Measurements from ENCODE around the gene DGKI. TPM values are rescaled to one million over a fixed set of nuclear protein-coding genes. Genes with fewer than 3 reads are reported as not detected.
A peak's percentile ranks its signal among the peaks of the same experiment; 100 is the strongest.

Gene DGKI
- total and polyA plus RNA-seq, 2 donors (not counting 1 experiment from before 2014, with no cell fraction given), result not detected

- H3K27me3 ChIP-seq (replicated peaks in 1 of 4; ENCODE audit: control extremely low read depth in 1 of 4, control insufficient read depth in 3 of 4, insufficient read depth in 4 of 4, low read length in 3 of 4), result peaks cover 0 to 49% (median 34%) of the 10 kb centered on the region in 4 experiments
- H3K79me2 ChIP-seq (ENCODE audit: control insufficient read depth, insufficient read depth, low read length), result no peaks in the 10 kb centered on the region
- POLR2A ChIA-PET, result no interaction called here
- H3K4me2 ChIP-seq (replicated peaks; ENCODE audit: low read depth, low read length, poor library complexity, severe bottlenecking), result peak overlapping the region; percentile 66
- no peak overlapping the region for H3K27ac ChIP-seq (ENCODE audit: low read length in 2 of 2)
- CTCF ChIA-PET, result no interaction called here
- no peaks in the 10 kb centered on the region for H4K20me1 ChIP-seq (ENCODE audit: control insufficient read depth, insufficient read depth, low read length, poor library complexity, severe bottlenecking)
- Mint-ChIP-seq H3K4me1 (peaks cover 6% of the 10 kb centered on the region), H3K27ac (no peak overlapping the region), H3K27me3 (peaks cover 83% of the 10 kb centered on the region), H3K9me3 (ENCODE audit: insufficient read depth) (no peaks in the 10 kb centered on the region), H3K4me3 (no peak overlapping the region)
- H3K9me3 ChIP-seq (ENCODE audit: control extremely low read depth in 1 of 3, control insufficient read depth in 2 of 3, insufficient read depth in 1 of 3, low read length in 2 of 3), result no peaks in the 10 kb centered on the region
- DNase-seq (peak; percentile 24), ATAC-seq (ENCODE audit: low read depth) (no peak)
- no peak overlapping the region for H3K9ac ChIP-seq (ENCODE audit: low read length)
- TF ChIP-seq, protein P1, sequence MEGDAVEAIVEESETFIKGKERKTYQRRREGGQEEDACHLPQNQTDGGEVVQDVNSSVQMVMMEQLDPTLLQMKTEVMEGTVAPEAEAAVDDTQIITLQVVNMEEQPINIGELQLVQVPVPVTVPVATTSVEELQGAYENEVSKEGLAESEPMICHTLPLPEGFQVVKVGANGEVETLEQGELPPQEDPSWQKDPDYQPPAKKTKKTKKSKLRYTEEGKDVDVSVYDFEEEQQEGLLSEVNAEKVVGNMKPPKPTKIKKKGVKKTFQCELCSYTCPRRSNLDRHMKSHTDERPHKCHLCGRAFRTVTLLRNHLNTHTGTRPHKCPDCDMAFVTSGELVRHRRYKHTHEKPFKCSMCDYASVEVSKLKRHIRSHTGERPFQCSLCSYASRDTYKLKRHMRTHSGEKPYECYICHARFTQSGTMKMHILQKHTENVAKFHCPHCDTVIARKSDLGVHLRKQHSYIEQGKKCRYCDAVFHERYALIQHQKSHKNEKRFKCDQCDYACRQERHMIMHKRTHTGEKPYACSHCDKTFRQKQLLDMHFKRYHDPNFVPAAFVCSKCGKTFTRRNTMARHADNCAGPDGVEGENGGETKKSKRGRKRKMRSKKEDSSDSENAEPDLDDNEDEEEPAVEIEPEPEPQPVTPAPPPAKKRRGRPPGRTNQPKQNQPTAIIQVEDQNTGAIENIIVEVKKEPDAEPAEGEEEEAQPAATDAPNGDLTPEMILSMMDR (IDR thresholded peaks at IDR 0.05), result no peak
- TF ChIP-seq EZH2 (IDR thresholded peaks at IDR 0.05; ENCODE audit: borderline replicate concordance, insufficient read depth, low read depth, low read length, poor library complexity, severe bottlenecking), result no peak
- peak overlapping the region in 1 of 5 experiments; percentile 16 for H3K4me3 ChIP-seq (ENCODE audit: control extremely low read depth in 1 of 5, extremely low read depth in 1 of 5, insufficient read depth in 1 of 5, low read depth in 2 of 5, low read length in 4 of 5)
- 2% methylated on average over 47 of the region's 47 CpGs for WGBS (ENCODE audit: insufficient coverage)
- intact Hi-C loops (cut with micrococcal nuclease), result no loop called here
- no peaks in the 10 kb centered on the region for H3K36me3 ChIP-seq (replicated peaks in 1 of 2; ENCODE audit: control extremely low read depth in 1 of 2, control insufficient read depth in 1 of 2, extremely low read depth in 1 of 2, insufficient read depth in 2 of 2, low read length in 1 of 2)
- H2AFZ ChIP-seq (ENCODE audit: insufficient read depth, low read depth, low read length, poor library complexity, severe bottlenecking), result no peak overlapping the region
- H3K4me1 ChIP-seq (ENCODE audit: control insufficient read depth in 2 of 2, insufficient read depth in 2 of 2, low read length in 2 of 2), result peaks cover 11 to 17% of the 10 kb centered on the region in 2 donors
Observed at GRCh38 chr7:137846549-137846826, 286 bp downstream of the DGKI start.

DNA sequence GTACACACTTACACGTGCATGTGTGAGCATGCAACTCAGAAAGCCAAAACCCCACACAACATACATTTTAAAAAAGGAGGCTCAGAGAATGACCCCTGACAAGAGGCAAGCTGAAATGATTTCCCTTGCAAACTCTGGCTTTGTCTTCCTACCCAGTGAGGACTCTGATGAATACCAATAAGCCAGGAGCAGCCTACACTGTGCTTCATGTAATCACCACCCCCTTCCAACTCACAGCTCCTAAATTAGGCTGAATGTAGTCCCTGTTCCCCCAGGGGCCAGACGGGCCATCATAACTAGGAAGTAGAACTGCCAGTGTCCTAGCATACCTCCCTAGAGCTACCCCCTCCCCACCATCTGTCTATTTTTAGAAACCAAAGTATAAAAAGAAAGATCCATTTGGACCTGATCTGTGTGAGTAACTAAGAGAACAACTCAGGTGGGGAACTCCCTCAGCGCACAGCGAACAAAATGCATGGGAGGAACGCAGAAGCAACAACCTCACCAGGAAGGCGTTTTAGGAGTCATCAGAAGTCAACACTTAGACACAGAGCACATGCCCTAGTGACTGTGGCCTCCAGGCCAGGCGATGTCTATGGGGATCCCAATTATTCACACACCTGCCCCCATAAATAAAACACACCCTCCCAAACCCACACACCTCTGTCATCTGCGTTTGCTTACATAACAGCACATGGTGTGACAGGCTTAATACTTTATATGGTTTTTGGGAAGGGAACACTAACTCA, 1.9 kb downstream of the DGKI start:
- intact Hi-C loops (cut with micrococcal nuclease), result no loop called here

More for the DNA sequence above, 1.9 kb downstream of the DGKI start:
- no peaks in the 10 kb centered on the region for H3K36me3 ChIP-seq (replicated peaks in 1 of 2; ENCODE audit: control extremely low read depth in 1 of 2, control insufficient read depth in 1 of 2, extremely low read depth in 1 of 2, insufficient read depth in 2 of 2, low read length in 1 of 2)
- H3K79me2 ChIP-seq (ENCODE audit: control insufficient read depth, insufficient read depth, low read length), result no peaks in the 10 kb centered on the region
- H3K9me3 ChIP-seq (ENCODE audit: control extremely low read depth in 1 of 3, control insufficient read depth in 2 of 3, insufficient read depth in 1 of 3, low read length in 2 of 3), result no peaks in the 10 kb centered on the region
- WGBS (ENCODE audit: insufficient coverage), result 88% methylated on average over 5 of the region's 8 CpGs
- CTCF ChIA-PET, result no interaction called here
- H3K4me3 ChIP-seq (ENCODE audit: control extremely low read depth in 1 of 5, extremely low read depth in 1 of 5, insufficient read depth in 1 of 5, low read depth in 2 of 5, low read length in 4 of 5), result no peak overlapping the region
- peaks cover 0 to 54% (median 35%) of the 10 kb centered on the region in 4 experiments for H3K27me3 ChIP-seq (replicated peaks in 1 of 4; ENCODE audit: control extremely low read depth in 1 of 4, control insufficient read depth in 3 of 4, insufficient read depth in 4 of 4, low read length in 3 of 4)
- Mint-ChIP-seq H3K4me1 (peaks cover 6% of the 10 kb centered on the region), H3K27ac (no peak overlapping the region), H3K9me3 (ENCODE audit: insufficient read depth) (no peaks in the 10 kb centered on the region), H3K27me3 (peaks cover 75% of the 10 kb centered on the region), H3K4me3 (no peak overlapping the region)
- ATAC-seq (ENCODE audit: low read depth) (no peak), DNase-seq (no peak)
- H2AFZ ChIP-seq (ENCODE audit: insufficient read depth, low read depth, low read length, poor library complexity, severe bottlenecking), result no peak overlapping the region
- H3K27ac ChIP-seq (ENCODE audit: low read length in 2 of 2), result no peak overlapping the region
- no peak overlapping the region for H3K9ac ChIP-seq (ENCODE audit: low read length)
- TF ChIP-seq, protein P1 (IDR thresholded peaks at IDR 0.05), result no peak
- H3K4me1 ChIP-seq (ENCODE audit: control insufficient read depth in 2 of 2, insufficient read depth in 2 of 2, low read length in 2 of 2), result peaks cover 11 to 17% of the 10 kb centered on the region in 2 donors
- POLR2A ChIA-PET, result no interaction called here
- no peak overlapping the region for H3K4me2 ChIP-seq (replicated peaks; ENCODE audit: low read depth, low read length, poor library complexity, severe bottlenecking)
- no peaks in the 10 kb centered on the region for H4K20me1 ChIP-seq (ENCODE audit: control insufficient read depth, insufficient read depth, low read length, poor library complexity, severe bottlenecking)

All from B cell (primary cell).